Measurements from ENCODE around the gene LIMS2.

Gene LIMS2

DNA sequence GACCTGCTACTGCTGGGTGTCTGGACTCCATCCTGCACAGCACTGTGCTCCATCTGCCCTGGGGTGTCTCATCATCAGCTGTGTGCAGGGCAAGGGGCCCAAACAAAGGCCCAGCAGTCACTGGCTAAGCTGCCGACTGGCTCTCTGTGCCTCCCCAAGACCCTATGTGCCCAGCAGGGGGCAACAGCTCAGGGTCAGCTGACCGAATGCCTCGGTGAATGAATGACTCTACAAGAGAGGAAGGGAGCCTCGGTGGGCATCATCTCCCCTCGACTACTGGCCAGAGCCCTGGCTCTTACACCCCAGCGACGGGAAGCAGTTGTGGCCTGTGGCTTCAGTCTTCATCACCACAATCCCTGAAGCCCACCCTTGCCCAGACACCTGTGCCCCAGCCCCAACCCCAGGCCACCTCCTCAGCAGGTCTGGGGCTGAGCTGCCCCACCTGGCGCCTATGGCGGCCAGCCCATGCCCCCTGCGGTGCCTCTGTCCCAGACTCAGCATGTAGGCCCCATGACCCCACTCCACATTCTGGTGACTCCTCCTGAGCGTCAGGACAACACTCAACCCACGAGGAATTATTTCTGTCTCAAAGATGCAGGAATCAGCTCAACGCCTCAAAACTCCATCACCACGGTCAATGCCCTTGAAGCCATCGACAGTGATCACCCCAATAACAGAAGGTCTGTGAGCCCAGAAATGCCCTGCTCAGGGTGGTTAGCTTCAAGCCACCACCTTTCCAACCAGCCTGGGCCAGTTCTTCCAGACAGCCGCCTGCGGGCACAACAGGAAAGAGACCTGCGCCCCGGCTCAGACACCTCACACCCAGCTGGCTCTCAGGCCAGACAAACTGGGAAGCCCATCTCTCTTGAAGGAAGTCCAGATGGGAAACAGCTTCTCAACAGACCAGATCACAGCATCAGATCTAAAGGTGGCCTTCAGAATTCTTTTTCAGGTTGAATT lies 31.0 kb downstream of the LIMS2 start:
- DNase-seq, result no peak

DNA sequence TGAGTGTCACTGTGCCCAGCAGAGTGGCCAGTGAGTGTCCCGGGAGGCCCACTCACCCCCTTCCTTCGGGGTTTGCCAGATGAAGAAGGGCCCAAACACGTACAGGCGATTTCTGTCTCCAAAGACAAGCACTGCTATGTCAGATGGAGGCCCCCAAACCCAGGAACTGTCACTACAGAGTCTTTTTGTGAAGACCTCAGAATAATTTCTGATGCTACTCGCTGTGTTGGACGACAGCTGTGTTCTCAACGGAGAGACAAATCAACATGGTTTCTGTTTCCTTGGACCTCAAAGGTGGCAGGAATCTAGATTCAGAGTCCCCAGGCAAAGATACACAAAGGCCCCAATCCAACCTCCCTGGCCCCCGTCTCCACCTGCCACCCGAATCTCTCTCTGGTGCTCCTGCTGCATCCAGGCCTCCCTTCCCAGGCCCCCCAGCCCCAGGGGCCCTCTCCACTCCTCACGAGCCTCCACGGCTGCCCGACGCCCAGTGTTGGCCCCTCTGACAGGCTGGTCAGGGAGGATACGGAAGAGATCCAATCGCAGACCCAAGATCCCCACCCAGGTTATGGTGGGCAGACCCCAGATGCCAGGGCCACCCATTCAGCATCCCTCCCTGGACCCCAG lies 31.8 kb downstream of the LIMS2 start:
- DNase-seq, result no peak

DNA sequence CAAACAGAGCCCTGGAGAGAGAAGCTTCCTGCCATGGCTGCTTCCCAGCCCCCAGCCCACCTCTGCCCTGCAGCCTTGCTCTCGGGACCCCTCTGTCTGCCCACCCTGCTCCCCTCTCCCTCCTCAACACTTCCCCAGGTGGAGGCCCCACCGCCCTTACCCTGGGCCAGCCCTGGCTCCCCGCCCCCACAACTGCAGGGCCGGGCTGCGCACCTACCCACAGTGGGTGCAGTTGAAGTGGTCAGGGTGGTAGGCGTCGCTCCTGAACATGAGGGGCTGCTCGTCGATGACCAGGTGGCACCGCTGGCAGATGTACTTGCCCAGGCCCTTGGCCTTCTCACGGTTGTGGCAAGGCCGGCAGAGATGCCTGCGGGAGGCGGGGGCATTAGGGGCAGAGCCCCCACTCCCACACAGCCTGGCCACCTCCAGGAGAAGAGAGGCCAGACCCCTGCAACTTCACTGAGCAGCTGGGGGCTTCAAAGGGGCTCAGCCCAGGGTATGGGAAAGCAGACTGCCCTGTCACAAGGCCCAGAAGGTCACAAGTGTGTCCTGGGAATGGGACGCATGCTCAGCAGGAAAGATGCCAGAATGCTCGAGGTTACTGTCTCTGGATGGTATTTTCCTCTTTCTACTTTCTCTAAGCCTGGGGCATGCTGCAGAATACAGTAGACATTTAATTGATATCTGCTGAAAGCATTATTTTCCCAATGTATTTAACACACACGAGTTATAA lies 32.5 kb downstream of the LIMS2 start:
- no peak for DNase-seq

DNA sequence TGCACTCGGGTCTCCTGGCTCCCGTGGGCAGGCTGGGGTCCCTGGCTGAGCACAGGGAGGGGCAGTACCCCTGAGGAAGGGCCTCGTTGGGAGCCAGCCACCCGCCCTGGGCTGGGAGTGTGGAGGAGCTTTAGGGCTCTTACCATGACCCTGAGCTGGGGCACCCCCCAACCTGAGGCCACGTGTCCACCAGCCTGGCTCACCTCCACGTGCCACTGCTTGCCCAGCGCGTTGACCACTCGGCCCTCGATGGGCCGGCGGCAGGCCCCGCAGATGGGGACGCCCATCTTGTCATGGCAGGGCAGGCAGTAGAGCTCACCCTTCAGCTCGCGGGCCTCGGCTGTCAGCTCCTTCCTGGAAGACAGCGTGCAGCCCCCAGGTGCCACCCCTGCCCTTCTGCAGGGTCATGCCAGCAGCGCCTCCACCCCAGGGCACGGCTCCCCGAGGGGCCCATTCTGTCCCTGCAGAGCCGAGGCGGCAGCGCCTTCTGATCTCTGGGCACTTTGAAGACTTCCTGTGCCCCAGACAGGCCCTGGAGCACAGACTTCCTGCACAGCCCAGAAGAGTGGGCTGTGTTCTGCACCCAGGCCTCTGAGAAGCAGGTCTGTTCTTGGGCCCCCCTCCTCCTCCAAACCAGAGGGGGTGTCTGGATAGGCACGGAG lies 33.4 kb downstream of the LIMS2 start:
- DNase-seq, result peak; percentile 49

DNA sequence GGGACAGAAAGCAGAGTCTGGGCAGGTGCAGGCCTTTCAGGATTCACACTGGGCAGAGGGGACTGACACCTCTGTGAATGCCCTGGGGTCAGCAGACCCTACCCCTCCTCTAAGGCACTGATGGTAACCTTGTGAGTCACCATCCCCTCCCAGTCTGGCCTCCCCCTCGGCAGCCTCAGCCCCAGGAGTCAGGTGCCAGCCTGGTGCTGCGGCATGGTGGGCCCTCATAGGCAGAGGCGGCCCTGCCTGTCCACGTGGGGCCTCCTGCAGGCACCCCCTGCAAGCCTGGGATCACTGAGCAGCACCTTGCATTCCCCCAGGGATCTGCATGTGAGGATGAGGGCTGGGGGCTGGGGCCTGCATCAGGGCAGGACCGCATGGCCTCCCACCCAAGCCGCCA lies 34.2 kb downstream of the LIMS2 start:
- DNase-seq, result no peak

DNA sequence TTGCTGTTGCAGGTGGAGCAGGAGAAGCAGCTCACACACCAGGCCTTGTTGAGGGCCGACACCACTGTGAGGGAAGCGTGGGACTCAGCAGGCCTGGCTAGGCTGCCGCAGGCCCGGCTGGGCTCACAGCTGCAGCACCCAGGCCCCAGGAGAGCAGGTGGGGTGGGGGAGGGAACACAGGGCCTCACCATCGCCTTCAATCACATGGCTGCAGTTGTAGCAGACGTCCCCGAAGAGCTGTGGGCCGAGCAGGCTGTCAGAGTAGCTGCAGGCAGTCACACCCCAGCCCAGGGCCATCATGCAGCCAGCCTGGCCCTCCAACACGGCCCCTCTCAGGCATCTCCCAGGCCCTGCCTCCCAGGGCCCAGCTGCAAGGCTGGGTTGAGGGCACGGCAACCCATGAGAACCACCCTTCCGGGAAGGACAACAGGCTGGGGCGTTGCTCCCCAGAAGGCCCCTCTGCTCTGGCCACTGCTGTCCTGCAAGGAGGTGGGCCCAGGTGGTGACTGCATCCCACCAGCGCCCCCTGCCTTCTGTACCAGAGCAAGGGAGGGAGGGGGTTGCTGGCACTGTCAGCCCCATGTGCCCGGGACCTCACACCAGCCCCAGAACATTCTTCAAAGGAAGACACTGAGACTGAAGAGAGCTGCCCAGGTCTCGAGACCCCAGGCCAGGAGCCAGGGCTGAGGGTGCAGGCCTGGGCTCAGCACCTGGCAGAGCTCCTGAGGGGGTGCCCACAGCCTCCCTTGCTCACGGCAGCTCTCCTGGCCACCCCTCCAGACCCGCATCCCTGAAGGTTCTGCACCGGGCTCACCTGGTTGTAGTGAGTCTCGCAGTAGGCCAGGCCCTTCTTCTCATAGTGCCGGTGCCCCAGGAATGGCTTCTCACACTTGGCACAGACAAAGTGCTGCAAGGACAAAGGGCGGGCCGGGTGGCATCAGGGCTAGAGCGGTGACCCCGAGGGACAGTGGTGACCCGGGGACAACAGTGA lies 35.0 kb downstream of the LIMS2 start:
- peak; percentile 23 for DNase-seq

DNA sequence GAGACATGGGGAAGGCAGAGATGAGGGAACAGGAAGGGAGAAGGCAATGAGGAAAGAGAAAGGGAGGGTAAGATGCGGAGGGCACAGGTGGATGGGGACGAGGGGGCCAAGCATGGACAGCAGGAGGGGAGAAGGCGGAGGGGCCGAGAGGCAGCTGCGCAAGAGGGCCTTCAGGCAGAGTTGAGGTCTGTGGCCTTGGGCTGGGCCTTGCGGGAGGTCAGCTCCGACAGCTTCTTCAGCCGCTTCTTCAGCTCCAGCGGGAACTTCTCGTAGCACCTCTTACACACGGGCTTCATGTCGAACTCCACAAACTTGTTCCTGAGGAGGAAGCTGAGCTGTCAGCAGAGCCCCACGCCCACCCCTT lies 36.2 kb downstream of the LIMS2 start:
- no peak for DNase-seq

DNA sequence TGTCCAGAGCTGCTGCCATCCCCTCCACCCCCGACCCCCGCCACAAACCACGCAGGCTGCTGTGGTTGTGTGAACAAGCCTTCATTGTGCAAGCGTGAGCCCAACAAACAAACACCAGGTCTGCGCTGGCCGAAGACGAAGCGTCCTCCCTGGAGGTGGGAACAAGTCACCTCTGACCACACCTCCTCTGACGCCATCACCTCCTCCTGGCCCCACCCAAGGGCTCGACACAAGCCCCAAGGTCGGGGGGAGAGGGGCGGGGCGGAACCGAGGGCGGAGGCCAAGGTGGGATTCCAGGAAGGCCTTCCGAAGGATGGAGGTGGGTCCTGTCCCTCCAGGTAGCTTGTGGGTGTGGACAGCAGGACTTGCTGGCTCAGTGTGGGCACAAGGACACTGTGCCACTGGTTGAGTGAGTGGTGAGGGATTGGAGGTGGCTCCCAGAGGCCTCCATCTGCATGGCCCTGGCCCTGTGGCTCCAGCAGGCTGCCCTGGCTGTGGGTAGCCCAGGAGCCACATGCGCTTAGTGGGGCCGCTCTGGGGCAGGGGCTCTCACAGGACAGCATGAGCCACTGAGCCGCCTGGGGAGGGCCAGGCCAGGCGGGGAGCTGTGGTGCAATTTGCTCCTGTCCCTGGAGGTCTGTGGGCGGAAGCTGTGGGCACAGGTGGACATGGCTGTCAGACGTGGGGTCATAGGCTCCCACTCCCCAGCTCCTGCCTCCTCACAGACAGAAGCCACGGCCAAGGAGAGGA lies 36.8 kb downstream of the LIMS2 start:
- no peak for DNase-seq

DNA sequence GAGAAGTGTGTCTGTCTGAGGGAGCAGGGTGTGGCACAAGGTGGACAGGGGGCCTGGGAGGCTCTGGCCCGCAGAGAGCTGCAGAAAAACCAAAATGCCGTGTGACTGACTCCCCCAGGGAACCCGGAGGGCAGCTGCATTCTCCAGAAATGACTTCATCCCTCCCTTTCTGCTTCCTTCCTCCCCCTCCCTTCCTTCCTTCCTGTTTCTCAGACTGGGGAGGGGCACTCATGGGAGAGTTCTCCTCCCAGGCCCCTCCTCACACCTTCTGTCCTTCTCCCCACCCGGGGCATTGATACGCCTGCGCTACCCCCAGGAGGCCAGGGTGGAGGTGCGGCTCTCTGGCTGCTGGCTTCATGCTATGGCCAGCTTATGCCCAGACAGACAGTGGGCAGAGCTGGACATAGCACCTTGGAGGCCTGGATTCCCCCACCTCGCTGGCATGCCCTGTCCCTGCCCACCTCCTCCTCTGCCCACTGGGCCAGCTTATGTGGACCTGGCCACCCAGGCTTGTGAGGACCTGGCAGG lies 37.5 kb downstream of the LIMS2 start:
- no peak for DNase-seq

DNA sequence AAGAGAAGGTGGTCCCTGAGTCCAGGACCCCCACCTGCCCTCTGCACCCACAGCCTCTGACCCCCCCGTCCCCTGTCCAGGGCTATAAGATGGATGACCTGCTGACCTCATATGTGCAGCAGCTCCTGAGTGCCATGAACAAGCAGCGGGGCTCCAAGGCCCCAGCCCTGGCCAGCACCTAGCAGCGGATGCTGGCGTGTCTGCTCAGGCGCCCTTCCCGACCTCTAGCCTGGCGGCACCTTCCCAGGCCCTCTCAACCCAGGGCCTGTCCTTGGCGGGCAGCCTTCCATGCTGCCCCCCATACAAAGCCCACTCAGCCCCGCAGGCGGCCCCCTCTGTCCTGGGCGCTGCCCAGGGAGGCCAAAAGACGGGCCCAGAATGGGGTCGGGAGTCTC lies 38.1 kb downstream of the LIMS2 start:
- DNase-seq, result no peak

DNA sequence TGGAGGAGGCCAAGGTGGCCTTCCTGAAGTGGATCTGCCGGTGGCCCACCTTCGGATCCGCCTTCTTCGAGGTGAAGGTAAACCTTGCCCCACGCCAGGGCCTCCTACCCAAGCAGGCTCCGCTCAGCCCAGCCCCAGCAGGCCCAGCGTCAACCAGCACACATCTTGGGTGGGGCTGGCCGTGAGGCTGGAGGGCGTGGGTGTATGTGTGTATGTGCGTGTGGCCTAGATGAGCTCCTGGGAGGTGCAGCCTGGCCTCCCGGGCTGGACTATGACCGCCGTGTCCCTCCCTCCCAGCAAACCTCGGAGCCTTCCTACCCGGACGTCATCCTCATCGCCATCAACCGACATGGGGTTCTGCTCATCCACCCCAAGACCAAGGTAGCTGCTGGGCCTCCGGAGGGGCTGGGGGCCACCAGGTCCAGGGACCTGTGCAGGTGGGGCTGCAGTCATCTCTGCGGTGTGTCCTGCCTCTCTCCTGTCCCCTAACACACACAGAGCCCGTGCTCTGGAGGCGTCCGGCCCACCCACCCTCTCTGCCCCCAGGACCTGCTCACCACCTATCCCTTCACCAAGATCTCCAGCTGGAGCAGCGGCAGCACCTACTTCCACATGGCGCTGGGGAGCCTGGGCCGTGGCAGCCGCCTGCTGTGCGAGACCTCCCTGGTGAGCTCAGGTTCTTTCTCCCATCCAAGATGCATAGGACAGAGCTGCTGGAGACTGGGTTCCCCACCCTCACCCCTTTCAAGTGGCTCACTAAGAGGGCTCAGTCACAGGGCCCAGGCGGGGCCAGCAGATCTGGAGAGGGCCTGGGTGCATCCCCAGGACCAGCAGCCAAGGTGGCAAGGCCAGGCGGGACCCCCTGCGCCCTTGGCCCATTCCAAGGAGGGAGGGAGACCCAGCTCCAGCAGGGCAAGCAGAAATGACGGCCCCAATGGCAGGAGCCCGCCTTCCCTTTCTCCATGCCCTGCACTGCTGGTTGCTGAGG lies 38.8 kb downstream of the LIMS2 start:
- no peak for DNase-seq

DNA sequence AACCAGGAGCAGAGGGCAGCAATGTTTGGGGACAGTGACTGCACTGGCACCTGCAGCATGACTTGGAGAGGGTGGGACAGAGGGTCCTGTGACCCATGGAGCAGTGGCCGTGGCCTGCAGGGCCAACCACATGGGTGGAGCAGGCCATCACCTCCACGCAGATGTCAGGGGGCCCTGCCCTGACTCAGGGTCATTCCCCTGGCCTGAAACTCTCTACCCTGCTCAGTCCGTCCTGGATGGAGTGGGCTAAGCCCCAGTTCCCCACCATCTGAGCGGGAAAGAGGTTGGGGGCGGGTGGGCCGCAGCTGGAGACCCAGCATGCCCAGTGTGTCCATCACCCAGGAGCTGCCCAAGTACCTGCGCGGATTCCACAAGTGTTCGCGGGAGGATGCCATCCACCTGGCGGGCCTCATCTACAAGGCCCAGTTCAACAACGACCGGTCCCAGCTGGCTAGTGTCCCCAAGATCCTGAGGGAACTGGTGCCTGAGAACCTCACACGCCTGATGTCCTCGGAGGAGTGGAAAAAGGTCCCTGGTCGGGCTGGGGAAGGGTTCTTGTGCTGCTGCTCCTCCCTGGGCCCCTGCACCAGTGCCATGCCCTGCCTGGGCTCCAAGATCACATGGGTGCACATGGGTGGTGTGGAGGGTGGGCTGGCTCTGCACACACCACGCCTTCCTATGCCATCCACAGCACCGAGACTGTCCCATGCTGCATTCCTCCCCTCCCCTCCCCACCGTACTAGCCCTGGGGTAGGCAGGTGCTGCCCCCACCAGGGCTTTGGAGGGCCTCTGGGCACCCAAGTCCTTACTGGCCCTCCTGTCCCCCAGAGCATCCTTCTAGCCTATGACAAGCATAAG lies 39.7 kb downstream of the LIMS2 start:
- no peak for DNase-seq

DNA sequence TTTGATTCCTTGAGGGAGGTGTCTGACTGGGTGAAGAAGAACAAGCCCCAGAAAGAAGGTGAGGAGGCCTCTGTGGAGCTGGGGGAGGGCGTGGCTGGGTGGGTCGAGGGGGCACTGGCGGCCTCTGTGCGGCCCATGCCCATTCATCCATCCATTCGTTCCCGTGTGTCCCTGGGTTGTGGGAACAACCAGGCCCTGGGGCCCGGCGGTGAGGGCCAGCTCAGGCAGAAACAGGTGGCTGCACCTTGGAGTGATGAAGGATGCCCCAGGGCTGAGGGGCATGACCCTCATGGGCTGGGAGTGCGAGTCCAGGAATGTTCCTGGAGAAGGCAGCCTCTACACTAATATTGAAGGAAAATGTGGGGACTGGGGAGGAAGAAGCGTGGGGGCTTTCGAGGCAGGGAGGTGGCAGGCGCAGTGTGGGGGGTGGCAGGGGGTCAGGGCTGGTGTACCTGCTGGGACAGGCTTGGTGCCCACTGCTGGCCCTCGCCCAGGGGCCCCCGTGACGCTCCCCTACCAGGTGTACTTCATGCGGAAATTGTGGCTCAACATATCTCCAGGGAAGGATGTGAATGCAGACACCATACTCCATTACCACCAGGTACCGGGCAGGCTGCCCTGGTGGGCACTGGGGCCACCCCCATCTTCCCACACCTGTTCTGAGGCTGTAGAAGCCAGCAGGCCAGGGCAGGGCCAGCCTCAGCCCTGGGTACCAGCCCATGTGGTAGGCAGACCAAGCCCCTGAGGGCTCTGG lies 40.5 kb downstream of the LIMS2 start:
- DNase-seq, result no peak

DNA sequence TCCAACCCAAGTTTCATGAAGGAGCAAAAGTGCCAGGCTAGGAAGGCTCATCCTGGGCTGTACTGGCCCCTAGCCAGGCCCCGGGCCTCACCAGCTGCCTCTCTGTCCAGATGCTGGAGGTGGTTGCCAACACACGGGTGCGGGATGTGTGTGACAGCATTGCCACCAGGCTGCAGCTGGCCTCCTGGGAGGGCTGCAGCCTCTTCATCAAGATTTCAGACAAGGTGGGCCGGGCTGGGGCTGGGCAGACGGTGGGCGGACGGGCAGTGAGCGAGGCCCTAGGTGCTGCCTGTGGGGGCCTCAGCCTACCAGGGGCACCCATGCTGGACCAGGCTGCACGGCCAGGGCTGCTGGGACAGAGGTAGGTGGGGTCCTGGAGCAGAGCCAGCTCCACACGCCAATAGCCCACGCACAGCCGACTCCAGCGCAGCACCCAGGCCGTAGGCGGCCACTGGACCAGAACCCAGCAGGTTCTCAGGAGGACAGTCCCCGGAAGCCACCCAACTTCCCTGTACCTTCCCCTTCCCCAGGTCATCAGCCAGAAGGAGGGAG lies 41.2 kb downstream of the LIMS2 start:
- DNase-seq, result no peak

DNA sequence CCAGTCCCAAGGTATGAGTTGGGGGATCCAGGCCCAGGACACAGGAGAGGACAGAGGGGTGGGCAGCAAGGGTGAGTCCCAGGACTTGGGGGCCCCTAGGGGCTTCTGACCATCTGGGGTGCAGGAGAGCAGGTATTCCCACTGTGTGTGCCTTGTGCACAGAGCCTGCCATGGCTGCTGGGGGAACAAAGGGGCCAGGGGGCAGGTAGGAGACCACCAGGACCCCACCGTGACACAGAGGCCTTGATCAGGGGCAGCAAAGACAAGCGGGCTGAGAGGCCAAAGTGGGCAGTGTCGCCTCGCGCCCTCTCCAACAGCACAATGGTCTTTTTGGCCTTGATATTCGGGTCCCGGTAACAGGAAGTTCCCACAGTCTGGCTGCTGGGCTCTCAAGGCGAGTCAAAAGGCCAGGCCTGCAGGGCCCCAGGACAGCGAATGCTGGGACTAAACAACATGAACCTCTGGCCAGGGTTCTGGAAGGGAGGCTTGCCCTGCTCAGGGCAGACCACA lies 41.7 kb downstream of the LIMS2 start:
- DNase-seq, result no peak

DNA sequence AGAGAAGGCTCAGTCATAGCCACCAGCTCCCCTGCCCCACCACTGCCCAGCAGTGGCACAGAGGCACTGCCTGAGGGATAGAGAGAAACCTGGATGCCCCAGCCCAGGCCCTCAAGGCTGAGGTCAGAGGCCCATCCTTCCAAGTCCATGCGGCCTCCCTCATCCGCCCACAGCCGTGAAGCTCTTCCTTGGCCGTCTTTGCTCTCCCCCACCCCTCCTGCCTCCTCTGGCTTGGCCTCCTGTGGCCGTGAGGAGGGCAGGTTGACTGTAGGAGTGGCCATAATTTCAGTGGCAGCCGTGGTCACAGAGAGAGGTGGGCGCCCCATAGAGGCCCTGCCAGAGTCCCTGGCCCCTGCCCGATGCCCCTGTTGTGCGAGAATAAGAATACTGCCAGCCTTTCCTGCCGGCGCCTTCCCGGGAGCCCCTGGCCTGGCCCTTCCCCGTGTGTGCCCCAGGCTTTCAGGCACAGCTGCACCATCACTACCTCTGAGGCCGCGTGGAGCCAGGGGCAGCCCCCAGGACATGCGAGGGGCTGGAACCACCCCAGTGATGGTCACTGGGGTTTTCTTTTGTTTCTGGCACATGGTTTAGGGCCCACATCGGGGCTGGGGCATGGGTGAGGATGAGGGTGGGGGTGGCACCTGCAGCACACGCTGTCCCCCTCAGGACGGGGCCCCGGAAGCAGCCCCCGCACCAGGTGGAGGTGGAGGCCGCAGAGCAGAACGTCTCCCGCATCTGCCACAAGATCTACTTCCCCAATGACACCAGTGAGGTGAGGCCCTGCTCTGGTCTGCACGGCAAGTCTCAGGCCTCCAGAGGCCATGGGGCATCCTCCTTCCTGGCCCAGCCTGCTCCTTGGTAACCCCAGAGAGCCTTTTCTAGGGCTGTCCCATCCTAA lies 42.5 kb downstream of the LIMS2 start:
- no peak for DNase-seq

Measured in CD4-positive, alpha-beta T cell treated with Interleukin-12 subunit alpha and Interleukin-12 subunit beta, for 1 hour (primary cell).